Measurements from ENCODE around the gene ARID4B. TPM values are rescaled to one million over a fixed set of nuclear protein-coding genes. Genes with fewer than 3 reads are reported as not detected.

ARID4B gene
- total RNA-seq, 1 experiment from 2014 or later = 34.0 TPM

DNA sequence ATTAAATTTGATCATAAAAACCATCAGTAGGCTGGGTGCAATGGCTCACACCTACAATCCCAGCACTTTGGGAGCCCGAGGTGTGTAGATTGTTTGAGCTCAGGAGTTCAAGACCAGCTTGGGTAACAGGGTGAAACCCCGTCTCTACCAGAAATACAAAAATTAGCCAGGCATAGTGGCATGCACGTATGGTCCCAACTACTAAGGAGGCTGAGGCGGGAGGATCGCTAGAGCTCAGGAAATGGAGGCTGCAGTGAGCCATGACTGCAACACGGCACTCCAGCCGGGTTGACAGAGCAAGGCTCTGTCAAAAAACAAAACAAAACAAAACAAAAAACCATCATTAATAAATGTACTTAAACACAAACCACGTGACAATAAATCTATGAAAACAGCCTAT is 61.0 kb downstream of the ARID4B start:
- no CpG with 5 or more reads among the region's 8 CpGs for WGBS (ENCODE audit: extremely low coverage, insufficient read length, low lambda C conversion rate)
- Histone ChIP-seq H3K79me1 (ENCODE audit: insufficient read depth, low read depth, low read length, poor library complexity, severe bottlenecking) (peaks cover 3% of the 10 kb centered on the region), H3K79me2 (ENCODE audit: insufficient read depth, low read length) (peaks cover 23% of the 10 kb centered on the region), H3K4me1 (ENCODE audit: insufficient read depth, low read length) (no peaks in the 10 kb centered on the region), H2BK12ac (ENCODE audit: insufficient read length, low read depth, low read length) (no peak overlapping the region), H3K4ac (ENCODE audit: low read depth, low read length) (no peak overlapping the region), H3K9ac (ENCODE audit: extremely low read depth, insufficient read length, low read length) (no peak overlapping the region), H3K23ac (ENCODE audit: insufficient read length, low read depth, low read length) (no peak overlapping the region), H3K4me2 (ENCODE audit: insufficient read depth, insufficient read length, low read length) (no peak overlapping the region), H3K27ac (ENCODE audit: insufficient read length, low read depth, low read length) (no peak overlapping the region), H3K23me2 (ENCODE audit: insufficient read length, low read depth, low read length, poor library complexity, severe bottlenecking) (no peaks in the 10 kb centered on the region), H2BK120ac (ENCODE audit: low read depth, low read length, poor library complexity, severe bottlenecking) (no peak overlapping the region), H2AK5ac (ENCODE audit: insufficient read length, low read length) (no peak overlapping the region), H2AFZ (ENCODE audit: low read length) (no peak overlapping the region), H2BK20ac (ENCODE audit: low read depth, low read length, poor library complexity, severe bottlenecking) (no peak overlapping the region), H3K18ac (ENCODE audit: insufficient read length, low read depth, low read length) (no peak overlapping the region), H3K27me3 (ENCODE audit: insufficient read depth, low read length) (no peaks in the 10 kb centered on the region), H2BK5ac (ENCODE audit: insufficient read length, low read length) (no peak overlapping the region), H2BK15ac (ENCODE audit: low read depth, low read length) (no peak overlapping the region), H4K91ac (ENCODE audit: insufficient read length, low read depth, low read length) (no peak overlapping the region), H3K56ac (ENCODE audit: insufficient read length, low read depth, low read length) (no peak overlapping the region), H3K9me3 (ENCODE audit: control insufficient read depth, low read depth, low read length) (no peaks in the 10 kb centered on the region), H4K8ac (replicated peaks; ENCODE audit: insufficient read length, low read depth, low read length) (no peak overlapping the region), H3T11ph (ENCODE audit: low read length) (no peak overlapping the region), H4K20me1 (ENCODE audit: control insufficient read depth, insufficient read depth, insufficient read length) (no peaks in the 10 kb centered on the region), H4K5ac (ENCODE audit: insufficient read length, low read depth, low read length) (no peak overlapping the region), H3K14ac (ENCODE audit: insufficient read depth, low read length) (no peak overlapping the region)
- no peaks in the 10 kb centered on the region for H3K9me3 Mint-ChIP-seq
- peaks cover 18 to 24% of the 10 kb centered on the region in 2 experiments for H3K4me1 Mint-ChIP-seq
- no peaks in the 10 kb centered on the region for H3K27me3 Mint-ChIP-seq (ENCODE audit: low read depth)
- H3K36me3 Mint-ChIP-seq (ENCODE audit: insufficient read depth in 1 of 3, low read depth in 3 of 3) = peaks cover 0 to 5% (median 0%) of the 10 kb centered on the region in 3 experiments; a peak in 3 of 7 replicates
- H3K4me3 Mint-ChIP-seq = no peak overlapping the region
- TF ChIP-seq, protein P1, sequence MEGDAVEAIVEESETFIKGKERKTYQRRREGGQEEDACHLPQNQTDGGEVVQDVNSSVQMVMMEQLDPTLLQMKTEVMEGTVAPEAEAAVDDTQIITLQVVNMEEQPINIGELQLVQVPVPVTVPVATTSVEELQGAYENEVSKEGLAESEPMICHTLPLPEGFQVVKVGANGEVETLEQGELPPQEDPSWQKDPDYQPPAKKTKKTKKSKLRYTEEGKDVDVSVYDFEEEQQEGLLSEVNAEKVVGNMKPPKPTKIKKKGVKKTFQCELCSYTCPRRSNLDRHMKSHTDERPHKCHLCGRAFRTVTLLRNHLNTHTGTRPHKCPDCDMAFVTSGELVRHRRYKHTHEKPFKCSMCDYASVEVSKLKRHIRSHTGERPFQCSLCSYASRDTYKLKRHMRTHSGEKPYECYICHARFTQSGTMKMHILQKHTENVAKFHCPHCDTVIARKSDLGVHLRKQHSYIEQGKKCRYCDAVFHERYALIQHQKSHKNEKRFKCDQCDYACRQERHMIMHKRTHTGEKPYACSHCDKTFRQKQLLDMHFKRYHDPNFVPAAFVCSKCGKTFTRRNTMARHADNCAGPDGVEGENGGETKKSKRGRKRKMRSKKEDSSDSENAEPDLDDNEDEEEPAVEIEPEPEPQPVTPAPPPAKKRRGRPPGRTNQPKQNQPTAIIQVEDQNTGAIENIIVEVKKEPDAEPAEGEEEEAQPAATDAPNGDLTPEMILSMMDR (conservative IDR thresholded peaks at IDR 0.05) = no peak
- H3K27ac Mint-ChIP-seq = no peak overlapping the region
- DNase-seq = no peak

Measured in H9 (cell line).